Erythroblast (primary cell): ENCODE measurements around the gene B4GALNT4.
"Not testable (repeated sequence)": the region's sequence is repeated elsewhere in the genome, so short reads cannot be mapped to it uniquely, and the experiment has no call there.

Experiments used
- GATA1 ChIP-seq: IDR thresholded peaks from 2 replicates; pipeline ENCODE4 v1.6.1; 2011; ENCODE audit warnings: low read depth, mild to moderate bottlenecking, control low read depth, low read length, moderate library complexity
- POLR2A ChIP-seq: IDR thresholded peaks from 2 replicates; pipeline ENCODE4 v1.6.1; 2011; ENCODE audit warnings: mild to moderate bottlenecking, low read length

GRCh38 chr11:324593-325517 is 44.4 kb upstream of the B4GALNT4 start:
- TF ChIP-seq POLR2A, GATA1: not testable (repeated sequence)
